Caco-2 (cell line): ENCODE data around the gene ARHGAP24. TPM values are rescaled to one million over a fixed set of nuclear protein-coding genes. Genes with fewer than 3 reads are reported as not detected.

Source experiments
- BruUV-seq: library from RNA; stranded (reverse); fragments of 400-500 nt; replicated peaks from 2 replicates; lab custom pipeline; 2021; lab: Mats Ljungman, UMichigan
- CTCF ChIA-PET: fragments of 300-600 bp; sonication (Branson Sonifier 250); formaldehyde crosslinking; loops from one replicate; lab custom pipeline; 2022; ENCODE audit warnings: antibody characterized with exemption; lab: Charles Lee
- POLR2A ChIA-PET: fragments of 300-600 bp; sonication (Branson Sonifier 250); formaldehyde crosslinking; loops from one replicate; lab custom pipeline; 2022; ENCODE audit warnings: antibody characterized with exemption; lab: Charles Lee
- DNase-seq, 2 experiments: peaks; one replicate each; pipeline versions ENCODE4 v3.0.0 to v3.0.0-alpha.2; 2020 to 2022
- H3K27me3 ChIP-seq: replicated peaks from 2 replicates; pipeline ENCODE4 v1.6.0; 2011; ENCODE audit warnings: low read length; ENCODE audit not compliant: control insufficient read depth, insufficient read depth
- H3K36me3 ChIP-seq: 2 replicates; pipeline ENCODE4 v1.5.1; 2011; ENCODE audit warnings: low read length; ENCODE audit not compliant: control insufficient read depth, insufficient read depth
- H3K4me1 ChIP-seq: fragments of 250-450 bp; sonication (Bioruptor Pico); 2 replicates; pipeline ENCODE4 v1.5.1; 2020; ENCODE audit warnings: mild to moderate bottlenecking
- H3K4me3 ChIP-seq: 2 replicates; pipeline ENCODE4 v1.5.1; 2011; ENCODE audit warnings: low read depth, mild to moderate bottlenecking, control low read depth, low read length
- H3K9me3 ChIP-seq: fragments of 250-450 bp; sonication (Bioruptor Pico); 2 replicates; pipeline ENCODE4 v1.5.1; 2020; ENCODE audit warnings: mild to moderate bottlenecking, moderate library complexity
- H3K27ac Mint-ChIP-seq: one replicate; pipeline ENCODE4 v1.8.0; 2022; ENCODE audit warnings: mixed read lengths; ENCODE audit not compliant: unreplicated experiment
- H3K27me3 Mint-ChIP-seq: one replicate; pipeline ENCODE4 v1.8.0; 2022; ENCODE audit warnings: mixed read lengths; ENCODE audit not compliant: insufficient read depth, unreplicated experiment
- H3K36me3 Mint-ChIP-seq: one replicate; pipeline ENCODE4 v1.8.0; 2022; ENCODE audit warnings: mild to moderate bottlenecking, mixed read lengths; ENCODE audit not compliant: insufficient read depth, unreplicated experiment
- H3K4me1 Mint-ChIP-seq: one replicate; pipeline ENCODE4 v1.8.0; 2022; ENCODE audit warnings: low read depth, mixed read lengths; ENCODE audit not compliant: unreplicated experiment
- H3K4me3 Mint-ChIP-seq: one replicate; pipeline ENCODE4 v1.8.0; 2022; ENCODE audit warnings: mild to moderate bottlenecking, moderate library complexity, mixed read lengths; ENCODE audit not compliant: unreplicated experiment
- H3K9me3 Mint-ChIP-seq: one replicate; pipeline ENCODE4 v1.8.0; 2022; ENCODE audit warnings: mixed read lengths; ENCODE audit not compliant: unreplicated experiment
- intact Hi-C: fragments of 100-400 bp; cut with micrococcal nuclease; formaldehyde crosslinking; loops from one replicate; pipeline ENCODE4 v1.10.0; 2022; ENCODE audit not compliant: unreplicated experiment
- total RNA-seq: library from RNA; stranded (reverse); gene quantifications from 2 replicates; pipeline ENCODE4 v1.2.3, GENCODE V29; 2022
- TF ChIP-seq, protein P1 (sequence below), 2 experiments: fragments of 200-600 bp in 1 of 2; IDR thresholded peaks; 1 replicate in 1 of 2; 2 replicates in 1 of 2; pipeline versions ENCODE4 v1.5.1 to v1.8.0; 2011 to 2022; ENCODE audit warnings: antibody characterized with exemption in 1 of 2, control low read depth in 1 of 2, inconsistent platforms in 1 of 2, low read depth in 1 of 2, low read length in 1 of 2, mild to moderate bottlenecking in 1 of 2, moderate library complexity in 1 of 2; ENCODE audit not compliant: insufficient read depth in 1 of 2, severe bottlenecking in 1 of 2, unreplicated experiment in 1 of 2

Gene ARHGAP24
- total RNA-seq, 1 experiment from 2014 or later, result 2.8 TPM

DNA sequence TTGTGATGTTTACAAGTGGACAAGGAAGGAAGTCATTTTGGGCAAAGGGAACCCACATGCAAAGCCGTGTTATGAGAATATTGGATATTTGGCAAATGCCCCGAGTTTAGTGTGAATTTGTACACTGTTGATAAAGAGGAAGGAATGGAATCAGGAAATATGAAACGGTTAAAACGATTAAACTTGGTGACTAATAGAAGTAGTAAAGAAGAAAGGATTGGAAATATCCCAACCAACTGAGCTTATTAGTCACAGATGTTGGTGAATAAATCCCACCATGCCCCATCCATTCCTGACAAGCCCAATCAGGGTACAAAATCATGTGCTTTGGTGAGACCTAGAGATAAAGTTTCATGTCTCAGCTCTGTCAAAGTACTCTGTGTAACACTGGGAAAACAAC is 22.0 kb downstream of the ARHGAP24 start:
- no TSS peak for BruUV-seq
- no peaks in the 10 kb centered on the region for H3K36me3 ChIP-seq
- peaks cover 11% of the 10 kb centered on the region for H3K4me1 Mint-ChIP-seq
- no peaks in the 10 kb centered on the region for H3K27me3 ChIP-seq
- POLR2A ChIA-PET, result no interaction called here
- H3K27ac Mint-ChIP-seq, result no peak overlapping the region
- H3K27me3 Mint-ChIP-seq, result no peaks in the 10 kb centered on the region
- CTCF ChIA-PET, result no interaction called here
- H3K4me1 ChIP-seq, result no peaks in the 10 kb centered on the region
- intact Hi-C loops, result no loop called here
- no peak for DNase-seq
- no peak overlapping the region for H3K4me3 Mint-ChIP-seq
- H3K4me3 ChIP-seq, result no peak overlapping the region
- TF ChIP-seq, protein P1, sequence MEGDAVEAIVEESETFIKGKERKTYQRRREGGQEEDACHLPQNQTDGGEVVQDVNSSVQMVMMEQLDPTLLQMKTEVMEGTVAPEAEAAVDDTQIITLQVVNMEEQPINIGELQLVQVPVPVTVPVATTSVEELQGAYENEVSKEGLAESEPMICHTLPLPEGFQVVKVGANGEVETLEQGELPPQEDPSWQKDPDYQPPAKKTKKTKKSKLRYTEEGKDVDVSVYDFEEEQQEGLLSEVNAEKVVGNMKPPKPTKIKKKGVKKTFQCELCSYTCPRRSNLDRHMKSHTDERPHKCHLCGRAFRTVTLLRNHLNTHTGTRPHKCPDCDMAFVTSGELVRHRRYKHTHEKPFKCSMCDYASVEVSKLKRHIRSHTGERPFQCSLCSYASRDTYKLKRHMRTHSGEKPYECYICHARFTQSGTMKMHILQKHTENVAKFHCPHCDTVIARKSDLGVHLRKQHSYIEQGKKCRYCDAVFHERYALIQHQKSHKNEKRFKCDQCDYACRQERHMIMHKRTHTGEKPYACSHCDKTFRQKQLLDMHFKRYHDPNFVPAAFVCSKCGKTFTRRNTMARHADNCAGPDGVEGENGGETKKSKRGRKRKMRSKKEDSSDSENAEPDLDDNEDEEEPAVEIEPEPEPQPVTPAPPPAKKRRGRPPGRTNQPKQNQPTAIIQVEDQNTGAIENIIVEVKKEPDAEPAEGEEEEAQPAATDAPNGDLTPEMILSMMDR (IDR thresholded peaks at IDR 0.05; ENCODE audit: insufficient read depth in 1 of 2, low read depth in 1 of 2, low read length in 1 of 2, severe bottlenecking in 1 of 2, unreplicated experiment in 1 of 2), result no peak
- no peaks in the 10 kb centered on the region for H3K9me3 Mint-ChIP-seq
- H3K36me3 Mint-ChIP-seq, result no peaks in the 10 kb centered on the region
- H3K9me3 ChIP-seq, result no peaks in the 10 kb centered on the region

DNA sequence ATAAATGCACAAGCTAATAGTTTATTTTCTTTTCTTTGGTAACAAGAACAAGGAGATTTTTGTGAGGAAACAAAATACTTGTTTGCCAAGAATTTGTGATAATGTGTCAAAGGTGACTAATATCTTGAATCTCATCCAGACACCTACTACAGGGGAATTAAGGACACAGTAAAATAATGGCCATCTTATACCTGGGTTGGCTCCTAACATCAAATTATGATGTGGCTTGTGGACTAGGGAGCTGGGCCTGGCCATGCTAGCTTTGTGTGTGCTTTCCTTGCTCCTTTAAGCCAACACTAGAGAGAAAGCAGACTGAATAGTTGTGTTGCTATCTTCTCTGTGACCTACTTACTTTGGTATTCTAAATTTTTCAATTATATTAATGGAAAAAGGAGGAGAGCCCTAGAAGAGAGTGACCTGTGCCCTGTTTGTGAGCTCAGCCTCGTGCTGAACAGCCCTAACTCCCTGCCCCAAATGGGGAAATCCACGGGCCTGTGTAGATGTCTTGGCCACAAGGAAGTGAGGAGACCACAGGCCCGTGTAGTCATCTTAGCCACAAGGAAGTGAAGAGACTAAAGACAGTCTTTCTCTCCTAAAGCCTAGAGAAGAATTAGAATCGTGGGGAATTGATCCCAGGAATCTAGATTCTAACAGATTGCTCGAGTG is 23.3 kb downstream of the ARHGAP24 start:
- ChIA-PET CTCF (no interaction called here), POLR2A (no interaction called here)
- no peaks in the 10 kb centered on the region for H3K27me3 Mint-ChIP-seq
- no peak overlapping the region for H3K4me3 Mint-ChIP-seq
- no TSS peak for BruUV-seq
- intact Hi-C loops, result no loop called here
- no peak for DNase-seq
- H3K9me3 ChIP-seq, result no peaks in the 10 kb centered on the region
- peaks cover 11% of the 10 kb centered on the region for H3K4me1 Mint-ChIP-seq
- no peaks in the 10 kb centered on the region for H3K36me3 ChIP-seq
- TF ChIP-seq, protein P1 (IDR thresholded peaks at IDR 0.05; ENCODE audit: insufficient read depth in 1 of 2, low read depth in 1 of 2, low read length in 1 of 2, severe bottlenecking in 1 of 2, unreplicated experiment in 1 of 2), result no peak
- H3K9me3 Mint-ChIP-seq, result no peaks in the 10 kb centered on the region
- H3K27ac Mint-ChIP-seq, result no peak overlapping the region
- H3K27me3 ChIP-seq, result no peaks in the 10 kb centered on the region
- H3K4me3 ChIP-seq, result no peak overlapping the region
- no peaks in the 10 kb centered on the region for H3K36me3 Mint-ChIP-seq
- H3K4me1 ChIP-seq, result no peaks in the 10 kb centered on the region

DNA sequence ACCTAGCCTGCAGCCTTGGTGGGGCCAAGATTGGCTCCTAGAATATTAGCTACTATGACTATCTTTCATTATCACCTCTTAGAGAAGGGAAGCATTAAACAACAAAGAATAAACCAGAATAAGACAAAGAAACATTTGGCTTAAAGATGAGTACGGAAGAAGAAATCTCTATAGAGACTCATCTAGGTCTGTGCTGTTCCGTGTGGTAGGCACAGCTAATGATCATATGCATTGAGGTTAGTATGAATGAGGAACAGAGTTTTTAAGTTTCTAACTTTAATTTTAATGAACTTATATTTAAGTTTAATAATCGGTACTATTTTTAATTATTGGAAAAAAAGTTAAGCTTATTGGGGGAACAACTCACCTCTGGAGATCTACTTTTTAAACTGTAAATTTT is 24.6 kb downstream of the ARHGAP24 start:
- no peaks in the 10 kb centered on the region for H3K4me1 ChIP-seq
- H3K4me3 Mint-ChIP-seq, result no peak overlapping the region
- no TSS peak for BruUV-seq
- intact Hi-C loops, result no loop called here
- H3K27ac Mint-ChIP-seq, result no peak overlapping the region
- H3K27me3 ChIP-seq, result no peaks in the 10 kb centered on the region
- H3K36me3 ChIP-seq, result no peaks in the 10 kb centered on the region
- no peak for DNase-seq
- TF ChIP-seq, protein P1 (IDR thresholded peaks at IDR 0.05; ENCODE audit: insufficient read depth in 1 of 2, low read depth in 1 of 2, low read length in 1 of 2, severe bottlenecking in 1 of 2, unreplicated experiment in 1 of 2), result no peak
- ChIA-PET POLR2A (no interaction called here), CTCF (no interaction called here)
- H3K9me3 Mint-ChIP-seq, result no peaks in the 10 kb centered on the region
- H3K36me3 Mint-ChIP-seq, result no peaks in the 10 kb centered on the region
- no peaks in the 10 kb centered on the region for H3K9me3 ChIP-seq
- no peak overlapping the region for H3K4me3 ChIP-seq
- peaks cover 2% of the 10 kb centered on the region for H3K27me3 Mint-ChIP-seq
- peaks cover 11% of the 10 kb centered on the region for H3K4me1 Mint-ChIP-seq
